ENCODE results near the gene ZXDC.
A peak's percentile ranks its signal among the peaks of the same experiment; 100 is the strongest.

ZXDC gene

GRCh38 chr3:126413693-126414080, 62.0 kb downstream of the ZXDC start:
- no peak for DNase-seq

GRCh38 chr3:126412841-126413692, 62.6 kb downstream of the ZXDC start:
- DNase-seq: no peak

- DNase-seq: no peak
Observed at GRCh38 chr3:126408099-126408498, 67.6 kb downstream of the ZXDC start.

GRCh38 chr3:126407412-126408044, 68.2 kb downstream of the ZXDC start:
- no peak for DNase-seq

GRCh38 chr3:126406389-126407296, 69.0 kb downstream of the ZXDC start:
- no peak for DNase-seq

GRCh38 chr3:126402666-126403302, 72.9 kb downstream of the ZXDC start:
- no peak for DNase-seq

GRCh38 chr3:126402178-126402577, 73.5 kb downstream of the ZXDC start:
- DNase-seq: no peak

GRCh38 chr3:126401611-126402160, 74.0 kb downstream of the ZXDC start:
- DNase-seq: no peak

- no peak for DNase-seq
Observed at GRCh38 chr3:126399756-126400155, 75.9 kb downstream of the ZXDC start.

GRCh38 chr3:126399351-126399735, 76.3 kb downstream of the ZXDC start:
- DNase-seq: no peak

- no peak for DNase-seq
Observed at GRCh38 chr3:126398423-126399350, 77.0 kb downstream of the ZXDC start.

- no peak for DNase-seq
Observed at GRCh38 chr3:126397610-126398422, 77.9 kb downstream of the ZXDC start.

GRCh38 chr3:126396536-126396935, 79.2 kb downstream of the ZXDC start:
- no peak for DNase-seq

GRCh38 chr3:126395846-126396513, 79.7 kb downstream of the ZXDC start:
- DNase-seq: no peak

GRCh38 chr3:126394977-126395321, 80.7 kb downstream of the ZXDC start:
- no peak for DNase-seq

- peak in 1 of 2 experiments; percentile 77 for DNase-seq
Observed at GRCh38 chr3:126394179-126394976, 81.3 kb downstream of the ZXDC start, which contains the start of gene CFAP100. TSS of gene CFAP100 (plus strand) at chr3:126394909. CDS start at chr3:126396001, 1,092 bp downstream.

GRCh38 chr3:126393563-126393962, 82.1 kb downstream of the ZXDC start:
- DNase-seq: no peak

- no peak for DNase-seq
Observed at GRCh38 chr3:126392246-126392645, 83.4 kb downstream of the ZXDC start.

- no peak for DNase-seq
Observed at GRCh38 chr3:126391631-126392030, 84.1 kb downstream of the ZXDC start.

All from NCI-H526 (cell line).